ENCODE data around the gene EEFSEC.
A peak's percentile ranks its signal among the peaks of the same experiment; 100 is the strongest.

The EEFSEC gene

GRCh38 chr3:128307029-128307633, 153.8 kb downstream of the EEFSEC start:
- WGBS, 2 donors (ENCODE audit: extremely low coverage in 2 of 2, insufficient read length in 2 of 2, insufficient replicate concordance in 1 of 2), result no CpG with 5 or more reads among the region's 3 CpGs
- Histone ChIP-seq H3K27me3 (ENCODE audit: control insufficient read depth in 3 of 3, insufficient read depth in 3 of 3, low read depth in 1 of 3, low read length in 3 of 3) (no peaks in the 10 kb centered on the region), H3K23ac (ENCODE audit: low read depth, low read length, poor library complexity) (no peak overlapping the region), H2BK15ac (ENCODE audit: low read length) (no peak overlapping the region), H3K4ac (ENCODE audit: low read length) (no peak overlapping the region), H3K4me1 (ENCODE audit: control insufficient read depth in 2 of 2, insufficient read depth in 1 of 2, low read depth in 1 of 2, low read length in 2 of 2) (no peaks in the 10 kb centered on the region), H2BK120ac (ENCODE audit: low read depth, low read length) (no peak overlapping the region), H3K4me2 (ENCODE audit: insufficient read depth, low read length, poor library complexity, severe bottlenecking) (no peak overlapping the region), H3K79me1 (ENCODE audit: low read depth, low read length) (no peaks in the 10 kb centered on the region), H4K91ac (ENCODE audit: low read depth, low read length, poor library complexity) (no peak overlapping the region), H3K18ac (ENCODE audit: low read length) (no peak overlapping the region), H3K9me3 (replicated peaks in 1 of 2; ENCODE audit: control insufficient read depth in 2 of 2, insufficient read depth in 1 of 2, low read depth in 1 of 2, low read length in 2 of 2) (peaks cover 0 to 6% of the 10 kb centered on the region in 2 donors), H2AK5ac (ENCODE audit: low read depth, low read length) (no peak overlapping the region), H3K9ac (ENCODE audit: low read depth, low read length, poor library complexity) (no peak overlapping the region), H2BK5ac (ENCODE audit: low read length) (peak overlapping the region; percentile 62), H2AFZ (ENCODE audit: low read length) (no peak overlapping the region), H3K14ac (ENCODE audit: low read length) (peak overlapping the region; percentile 6), H3K4me3 (ENCODE audit: low read length in 2 of 2) (no peak overlapping the region), H2BK12ac (ENCODE audit: low read length) (no peak overlapping the region), H4K8ac (ENCODE audit: low read depth, low read length) (no peak overlapping the region), H3K27ac (replicated peaks; ENCODE audit: low read length) (no peak overlapping the region), H3K36me3 (replicated peaks in 1 of 2; ENCODE audit: control insufficient read depth in 2 of 2, insufficient read depth in 2 of 2, low read length in 2 of 2) (no peaks in the 10 kb centered on the region)
- DNase-seq (ENCODE audit: low spot score), result no peak

GRCh38 chr3:128307781-128308469, 154.6 kb downstream of the EEFSEC start:
- Histone ChIP-seq H2BK15ac (ENCODE audit: low read length) (no peak overlapping the region), H4K91ac (ENCODE audit: low read depth, low read length, poor library complexity) (no peak overlapping the region), H3K4ac (ENCODE audit: low read length) (peak overlapping the region; percentile 86), H2AFZ (ENCODE audit: low read length) (no peak overlapping the region), H3K14ac (ENCODE audit: low read length) (no peak overlapping the region), H2BK120ac (ENCODE audit: low read depth, low read length) (no peak overlapping the region), H3K9ac (ENCODE audit: low read depth, low read length, poor library complexity) (no peak overlapping the region), H2BK12ac (ENCODE audit: low read length) (no peak overlapping the region), H3K18ac (ENCODE audit: low read length) (no peak overlapping the region), H3K4me1 (ENCODE audit: control insufficient read depth in 2 of 2, insufficient read depth in 1 of 2, low read depth in 1 of 2, low read length in 2 of 2) (peaks cover 0 to 1% of the 10 kb centered on the region in 2 donors), H3K36me3 (replicated peaks in 1 of 2; ENCODE audit: control insufficient read depth in 2 of 2, insufficient read depth in 2 of 2, low read length in 2 of 2) (no peaks in the 10 kb centered on the region), H3K4me2 (ENCODE audit: insufficient read depth, low read length, poor library complexity, severe bottlenecking) (no peak overlapping the region), H3K23ac (ENCODE audit: low read depth, low read length, poor library complexity) (no peak overlapping the region), H4K8ac (ENCODE audit: low read depth, low read length) (no peak overlapping the region), H3K27me3 (ENCODE audit: control insufficient read depth in 3 of 3, insufficient read depth in 3 of 3, low read depth in 1 of 3, low read length in 3 of 3) (no peaks in the 10 kb centered on the region), H3K9me3 (replicated peaks in 1 of 2; ENCODE audit: control insufficient read depth in 2 of 2, insufficient read depth in 1 of 2, low read depth in 1 of 2, low read length in 2 of 2) (peaks cover 0 to 6% of the 10 kb centered on the region in 2 donors), H3K79me1 (ENCODE audit: low read depth, low read length) (no peaks in the 10 kb centered on the region), H3K4me3 (ENCODE audit: low read length in 2 of 2) (no peak overlapping the region), H2AK5ac (ENCODE audit: low read depth, low read length) (peak overlapping the region; percentile 34), H2BK5ac (ENCODE audit: low read length) (no peak overlapping the region), H3K27ac (replicated peaks; ENCODE audit: low read length) (no peak overlapping the region)
- WGBS, 2 donors (ENCODE audit: extremely low coverage in 2 of 2, insufficient read length in 2 of 2, insufficient replicate concordance in 1 of 2), result no CpG with 5 or more reads among the region's 6 CpGs
- no peak for DNase-seq (ENCODE audit: low spot score)

DNA sequence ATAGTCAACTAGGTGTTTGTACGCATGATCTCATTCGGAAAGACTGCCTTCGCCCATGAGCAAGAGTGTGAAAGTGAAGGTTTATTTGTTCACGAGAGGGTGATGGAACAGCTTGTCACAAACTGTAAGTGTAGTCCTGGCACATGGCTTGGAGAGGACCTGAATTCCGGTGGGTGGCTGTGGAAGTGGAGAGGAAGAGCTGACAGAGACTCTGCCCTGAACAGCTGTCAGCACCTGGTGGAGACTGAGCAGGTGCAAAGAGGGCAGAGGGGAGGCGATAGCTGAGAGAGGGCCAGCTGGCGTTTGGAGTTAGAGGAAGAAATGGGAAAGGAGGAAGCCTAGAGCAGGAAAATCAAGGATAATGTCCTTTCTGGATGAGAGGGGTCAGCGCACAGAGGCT, 155.7 kb downstream of the EEFSEC start:
- Histone ChIP-seq H2BK120ac (ENCODE audit: low read depth, low read length) (no peak overlapping the region), H3K4me2 (ENCODE audit: insufficient read depth, low read length, poor library complexity, severe bottlenecking) (no peak overlapping the region), H3K14ac (ENCODE audit: low read length) (no peak overlapping the region), H3K79me1 (ENCODE audit: low read depth, low read length) (no peaks in the 10 kb centered on the region), H3K36me3 (replicated peaks in 1 of 2; ENCODE audit: control insufficient read depth in 2 of 2, insufficient read depth in 2 of 2, low read length in 2 of 2) (no peaks in the 10 kb centered on the region), H2AFZ (ENCODE audit: low read length) (no peak overlapping the region), H3K23ac (ENCODE audit: low read depth, low read length, poor library complexity) (no peak overlapping the region), H3K4me1 (ENCODE audit: control insufficient read depth in 2 of 2, insufficient read depth in 1 of 2, low read depth in 1 of 2, low read length in 2 of 2) (peaks cover 0 to 1% of the 10 kb centered on the region in 2 donors), H3K9ac (ENCODE audit: low read depth, low read length, poor library complexity) (no peak overlapping the region), H2AK5ac (ENCODE audit: low read depth, low read length) (no peak overlapping the region), H3K9me3 (replicated peaks in 1 of 2; ENCODE audit: control insufficient read depth in 2 of 2, insufficient read depth in 1 of 2, low read depth in 1 of 2, low read length in 2 of 2) (peaks cover 0 to 6% of the 10 kb centered on the region in 2 donors), H2BK12ac (ENCODE audit: low read length) (no peak overlapping the region), H3K18ac (ENCODE audit: low read length) (no peak overlapping the region), H3K4ac (ENCODE audit: low read length) (no peak overlapping the region), H4K8ac (ENCODE audit: low read depth, low read length) (no peak overlapping the region), H3K27me3 (ENCODE audit: control insufficient read depth in 3 of 3, insufficient read depth in 3 of 3, low read depth in 1 of 3, low read length in 3 of 3) (no peaks in the 10 kb centered on the region), H2BK5ac (ENCODE audit: low read length) (no peak overlapping the region), H2BK15ac (ENCODE audit: low read length) (no peak overlapping the region), H3K27ac (replicated peaks; ENCODE audit: low read length) (no peak overlapping the region), H4K91ac (ENCODE audit: low read depth, low read length, poor library complexity) (no peak overlapping the region), H3K4me3 (ENCODE audit: low read length in 2 of 2) (no peak overlapping the region)
- no CpG with 5 or more reads among the region's 8 CpGs for WGBS, 2 donors (ENCODE audit: extremely low coverage in 2 of 2, insufficient read length in 2 of 2, insufficient replicate concordance in 1 of 2)
- no peak for DNase-seq (ENCODE audit: low spot score)

GRCh38 chr3:128310286-128311058, 157.2 kb downstream of the EEFSEC start:
- no peak overlapping the region for H2BK120ac ChIP-seq (ENCODE audit: low read depth, low read length)
- no peak overlapping the region for H4K8ac ChIP-seq (ENCODE audit: low read depth, low read length)
- no peaks in the 10 kb centered on the region for H3K79me1 ChIP-seq (ENCODE audit: low read depth, low read length)
- H4K91ac ChIP-seq (ENCODE audit: low read depth, low read length, poor library complexity), result no peak overlapping the region
- H3K14ac ChIP-seq (ENCODE audit: low read length), result no peak overlapping the region
- H3K27ac ChIP-seq (replicated peaks; ENCODE audit: low read length), result no peak overlapping the region
- no peak overlapping the region for H3K23ac ChIP-seq (ENCODE audit: low read depth, low read length, poor library complexity)
- no peak overlapping the region for H2BK15ac ChIP-seq (ENCODE audit: low read length)
- no peaks in the 10 kb centered on the region for H3K36me3 ChIP-seq (replicated peaks in 1 of 2; ENCODE audit: control insufficient read depth in 2 of 2, insufficient read depth in 2 of 2, low read length in 2 of 2)
- H3K4me1 ChIP-seq (ENCODE audit: control insufficient read depth in 2 of 2, insufficient read depth in 1 of 2, low read depth in 1 of 2, low read length in 2 of 2), result peaks cover 0 to 1% of the 10 kb centered on the region in 2 donors
- H3K9me3 ChIP-seq (replicated peaks in 1 of 2; ENCODE audit: control insufficient read depth in 2 of 2, insufficient read depth in 1 of 2, low read depth in 1 of 2, low read length in 2 of 2), result no peaks in the 10 kb centered on the region
- H3K18ac ChIP-seq (ENCODE audit: low read length), result no peak overlapping the region
- no peaks in the 10 kb centered on the region for H3K27me3 ChIP-seq (ENCODE audit: control insufficient read depth in 3 of 3, insufficient read depth in 3 of 3, low read depth in 1 of 3, low read length in 3 of 3)
- H2BK12ac ChIP-seq (ENCODE audit: low read length), result no peak overlapping the region
- WGBS, 2 donors (ENCODE audit: extremely low coverage in 2 of 2, insufficient read length in 2 of 2, insufficient replicate concordance in 1 of 2), result no CpG with 5 or more reads among the region's 4 CpGs
- H2AK5ac ChIP-seq (ENCODE audit: low read depth, low read length), result no peak overlapping the region
- no peak overlapping the region for H3K9ac ChIP-seq (ENCODE audit: low read depth, low read length, poor library complexity)
- no peak overlapping the region for H3K4ac ChIP-seq (ENCODE audit: low read length)
- no peak overlapping the region for H3K4me3 ChIP-seq (ENCODE audit: low read length in 2 of 2)
- no peak for DNase-seq (ENCODE audit: low spot score)
- no peak overlapping the region for H2AFZ ChIP-seq (ENCODE audit: low read length)
- H2BK5ac ChIP-seq (ENCODE audit: low read length), result no peak overlapping the region
- H3K4me2 ChIP-seq (ENCODE audit: insufficient read depth, low read length, poor library complexity, severe bottlenecking), result no peak overlapping the region
